Measurements from ENCODE around the gene FKBP11.

GRCh38 chr12:48923117-48923516 is 2.2 kb downstream of the FKBP11 start:
- TF ChIP-seq CTCF (conservative IDR thresholded peaks at IDR 0.05; ENCODE audit: low read length) (no peak), EZH2phosphoT487 (IDR thresholded peaks at IDR 0.05; ENCODE audit: borderline replicate concordance) (no peak)

Measured in Loucy (cell line).